Lower leg skin (tissue), 3 donors: ENCODE data around the gene ASB13.

ENCODE experiments used
- POLR2A ChIP-seq, 2 donors: fragments of 450-650 bp; IDR thresholded peaks; one replicate each; pipeline ENCODE4 v1.6.1; 2016 to 2017; ENCODE audit warnings: antibody characterized with exemption in 2 of 2, mild to moderate bottlenecking in 1 of 2, moderate library complexity in 1 of 2
- TF ChIP-seq, protein P1 (sequence below), 3 donors: fragments of 450-650 bp; IDR thresholded peaks; one replicate each; pipeline ENCODE4 v1.5.1; 2016; ENCODE audit warnings: antibody characterized with exemption in 3 of 3, mild to moderate bottlenecking in 3 of 3, moderate library complexity in 2 of 3

DNA sequence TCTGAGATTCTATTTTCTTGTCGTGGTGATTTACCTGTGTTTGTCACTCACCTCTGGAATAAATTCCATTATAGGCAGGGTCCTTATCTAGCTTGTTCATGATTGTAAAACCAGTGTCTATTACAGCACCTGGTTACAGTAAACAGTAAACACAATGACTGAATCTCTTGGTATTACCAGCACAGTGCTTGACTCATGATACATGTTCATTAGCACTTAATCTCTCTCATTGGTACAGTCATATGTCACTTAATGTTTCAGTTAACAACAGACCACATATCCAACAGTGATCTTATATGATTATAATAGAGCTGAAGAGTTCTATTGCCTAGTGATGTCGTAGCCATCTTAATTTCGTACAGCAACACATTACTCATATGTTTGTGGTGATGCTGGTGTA, 16.7 kb upstream of the ASB13 start:
- TF ChIP-seq, protein P1, sequence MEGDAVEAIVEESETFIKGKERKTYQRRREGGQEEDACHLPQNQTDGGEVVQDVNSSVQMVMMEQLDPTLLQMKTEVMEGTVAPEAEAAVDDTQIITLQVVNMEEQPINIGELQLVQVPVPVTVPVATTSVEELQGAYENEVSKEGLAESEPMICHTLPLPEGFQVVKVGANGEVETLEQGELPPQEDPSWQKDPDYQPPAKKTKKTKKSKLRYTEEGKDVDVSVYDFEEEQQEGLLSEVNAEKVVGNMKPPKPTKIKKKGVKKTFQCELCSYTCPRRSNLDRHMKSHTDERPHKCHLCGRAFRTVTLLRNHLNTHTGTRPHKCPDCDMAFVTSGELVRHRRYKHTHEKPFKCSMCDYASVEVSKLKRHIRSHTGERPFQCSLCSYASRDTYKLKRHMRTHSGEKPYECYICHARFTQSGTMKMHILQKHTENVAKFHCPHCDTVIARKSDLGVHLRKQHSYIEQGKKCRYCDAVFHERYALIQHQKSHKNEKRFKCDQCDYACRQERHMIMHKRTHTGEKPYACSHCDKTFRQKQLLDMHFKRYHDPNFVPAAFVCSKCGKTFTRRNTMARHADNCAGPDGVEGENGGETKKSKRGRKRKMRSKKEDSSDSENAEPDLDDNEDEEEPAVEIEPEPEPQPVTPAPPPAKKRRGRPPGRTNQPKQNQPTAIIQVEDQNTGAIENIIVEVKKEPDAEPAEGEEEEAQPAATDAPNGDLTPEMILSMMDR (IDR thresholded peaks at IDR 0.05), result no peak
- no peak for TF ChIP-seq POLR2A (IDR thresholded peaks at IDR 0.05)
